Fibroblast of lung (primary cell): ENCODE measurements around the gene CFAP68.

Experiments used
- EZH2 ChIP-seq: IDR thresholded peaks from 2 replicates; pipeline ENCODE4 v1.5.1; 2012; ENCODE audit warnings: low read length, control low read depth, mild to moderate bottlenecking; ENCODE audit errors: missing control alignments
- TF ChIP-seq, protein P1 (sequence below), 2 donors: IDR thresholded peaks in 1 of 2; conservative IDR thresholded peaks in 1 of 2; 1 replicate in 1 of 2; 2 replicates in 1 of 2; pipeline ENCODE4 v1.5.1; 2011 to 2012; ENCODE audit warnings: low read length in 2 of 2, control low read depth in 1 of 2, inconsistent platforms in 1 of 2, low read depth in 1 of 2, mild to moderate bottlenecking in 1 of 2

- TF ChIP-seq, protein P1, sequence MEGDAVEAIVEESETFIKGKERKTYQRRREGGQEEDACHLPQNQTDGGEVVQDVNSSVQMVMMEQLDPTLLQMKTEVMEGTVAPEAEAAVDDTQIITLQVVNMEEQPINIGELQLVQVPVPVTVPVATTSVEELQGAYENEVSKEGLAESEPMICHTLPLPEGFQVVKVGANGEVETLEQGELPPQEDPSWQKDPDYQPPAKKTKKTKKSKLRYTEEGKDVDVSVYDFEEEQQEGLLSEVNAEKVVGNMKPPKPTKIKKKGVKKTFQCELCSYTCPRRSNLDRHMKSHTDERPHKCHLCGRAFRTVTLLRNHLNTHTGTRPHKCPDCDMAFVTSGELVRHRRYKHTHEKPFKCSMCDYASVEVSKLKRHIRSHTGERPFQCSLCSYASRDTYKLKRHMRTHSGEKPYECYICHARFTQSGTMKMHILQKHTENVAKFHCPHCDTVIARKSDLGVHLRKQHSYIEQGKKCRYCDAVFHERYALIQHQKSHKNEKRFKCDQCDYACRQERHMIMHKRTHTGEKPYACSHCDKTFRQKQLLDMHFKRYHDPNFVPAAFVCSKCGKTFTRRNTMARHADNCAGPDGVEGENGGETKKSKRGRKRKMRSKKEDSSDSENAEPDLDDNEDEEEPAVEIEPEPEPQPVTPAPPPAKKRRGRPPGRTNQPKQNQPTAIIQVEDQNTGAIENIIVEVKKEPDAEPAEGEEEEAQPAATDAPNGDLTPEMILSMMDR (conservative IDR thresholded peaks at IDR 0.05 in 1 of 2, IDR thresholded peaks at IDR 0.05 in 1 of 2; ENCODE audit: low read depth in 1 of 2, low read length in 2 of 2): no peak
- no peak for TF ChIP-seq EZH2
These were observed 34.7 kb downstream of the CFAP68 start for GRCh38 chr11:111913997-111914396.
